UCSD-AML1 (cell line): ENCODE data around the gene ACAD11.
A peak's percentile ranks its signal among the peaks of the same experiment; 100 is the strongest.

Experiments
- DNase-seq: peaks from one replicate; lab custom pipeline; 2025; ENCODE audit not compliant: unreplicated experiment; lab: John Stamatoyannopoulos, UW

ACAD11 gene, protein sequence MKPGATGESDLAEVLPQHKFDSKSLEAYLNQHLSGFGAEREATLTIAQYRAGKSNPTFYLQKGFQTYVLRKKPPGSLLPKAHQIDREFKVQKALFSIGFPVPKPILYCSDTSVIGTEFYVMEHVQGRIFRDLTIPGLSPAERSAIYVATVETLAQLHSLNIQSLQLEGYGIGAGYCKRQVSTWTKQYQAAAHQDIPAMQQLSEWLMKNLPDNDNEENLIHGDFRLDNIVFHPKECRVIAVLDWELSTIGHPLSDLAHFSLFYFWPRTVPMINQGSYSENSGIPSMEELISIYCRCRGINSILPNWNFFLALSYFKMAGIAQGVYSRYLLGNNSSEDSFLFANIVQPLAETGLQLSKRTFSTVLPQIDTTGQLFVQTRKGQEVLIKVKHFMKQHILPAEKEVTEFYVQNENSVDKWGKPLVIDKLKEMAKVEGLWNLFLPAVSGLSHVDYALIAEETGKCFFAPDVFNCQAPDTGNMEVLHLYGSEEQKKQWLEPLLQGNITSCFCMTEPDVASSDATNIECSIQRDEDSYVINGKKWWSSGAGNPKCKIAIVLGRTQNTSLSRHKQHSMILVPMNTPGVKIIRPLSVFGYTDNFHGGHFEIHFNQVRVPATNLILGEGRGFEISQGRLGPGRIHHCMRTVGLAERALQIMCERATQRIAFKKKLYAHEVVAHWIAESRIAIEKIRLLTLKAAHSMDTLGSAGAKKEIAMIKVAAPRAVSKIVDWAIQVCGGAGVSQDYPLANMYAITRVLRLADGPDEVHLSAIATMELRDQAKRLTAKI

GRCh38 chr3:132659365-132660051 lies at the start of gene ACAD11:
Gene ACAD11 (minus strand): TSS chr3:132659809. CDS start chr3:132659751, 58 bp downstream.
- peak; percentile 76 for DNase-seq

DNA sequence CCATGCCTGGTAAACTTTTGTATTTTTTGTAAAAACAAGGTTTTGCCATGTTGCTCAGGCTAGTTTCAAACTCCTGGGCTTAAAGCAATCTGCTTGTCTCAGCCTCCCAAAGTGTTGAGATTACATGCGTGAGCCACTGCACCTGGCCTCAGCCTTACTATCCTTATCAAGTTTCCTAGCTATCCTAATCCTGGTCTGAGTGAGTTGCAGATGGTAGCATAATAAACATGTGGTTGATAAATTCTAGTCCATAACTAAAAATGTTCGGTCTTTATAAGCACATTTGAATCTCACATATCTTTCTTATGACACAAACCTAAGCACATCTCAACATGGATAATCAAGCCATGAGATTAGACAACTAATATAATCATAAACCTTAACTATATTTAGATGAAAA lies 44.1 kb upstream of the ACAD11 start:
- no peak for DNase-seq

GRCh38 chr3:132695422-132695821 lies 35.8 kb upstream of the ACAD11 start:
- no peak for DNase-seq

DNA sequence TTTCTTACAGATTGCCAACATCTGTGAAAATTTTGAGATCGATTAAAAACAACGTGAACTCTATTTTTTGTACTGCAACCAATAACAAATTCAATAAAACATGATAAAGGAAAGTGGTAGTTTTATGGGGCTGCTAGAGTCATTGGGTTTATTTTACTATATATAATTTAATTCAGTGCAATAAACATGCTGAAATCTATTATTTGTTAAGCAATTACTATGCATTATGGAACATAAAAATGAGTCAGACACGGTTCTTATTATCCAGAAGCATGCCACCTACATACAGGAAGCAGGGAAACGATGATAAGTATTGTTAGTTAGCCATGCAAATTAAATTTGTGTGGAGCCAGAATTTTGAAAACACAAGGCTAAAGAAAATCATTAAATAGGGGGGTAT lies 35.4 kb upstream of the ACAD11 start:
- DNase-seq, result no peak

DNA sequence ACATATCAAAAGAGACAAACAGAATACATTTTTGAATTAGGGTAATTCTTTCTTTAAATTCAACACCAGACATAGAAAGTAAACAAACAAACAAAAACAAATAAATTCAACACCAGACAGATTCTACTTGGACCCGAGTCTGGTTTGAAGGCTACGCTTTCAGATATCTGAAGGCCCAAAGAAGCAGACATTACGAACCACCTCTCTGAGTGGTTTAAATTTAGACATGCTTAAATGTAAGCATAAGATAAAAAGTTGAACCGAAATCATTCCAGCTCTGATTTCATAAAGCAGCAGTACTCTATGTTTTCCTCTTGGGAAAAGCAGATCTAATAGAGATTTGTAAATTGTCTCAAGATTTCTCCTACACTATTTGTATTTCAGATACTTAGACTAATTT lies 30.4 kb upstream of the ACAD11 start:
- no peak for DNase-seq

DNA sequence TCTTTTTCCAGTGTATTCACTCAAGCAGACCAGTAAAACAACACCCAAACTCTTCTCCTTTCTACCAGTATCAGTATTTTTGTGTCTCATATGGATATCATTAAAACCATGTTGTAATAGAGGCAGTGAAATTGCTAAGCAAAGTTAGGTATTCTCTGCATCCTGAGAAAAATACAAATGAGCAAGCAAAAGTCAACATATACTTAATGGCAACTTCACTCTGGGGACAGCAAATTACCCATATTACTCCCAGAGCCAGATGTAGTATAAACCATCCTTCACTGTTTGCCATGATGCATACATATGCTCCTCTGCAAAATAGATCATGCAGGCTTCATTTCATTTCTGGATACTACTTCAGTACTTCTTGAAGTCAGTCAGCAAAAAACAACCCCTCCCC lies 22.6 kb upstream of the ACAD11 start:
- DNase-seq, result no peak

DNA sequence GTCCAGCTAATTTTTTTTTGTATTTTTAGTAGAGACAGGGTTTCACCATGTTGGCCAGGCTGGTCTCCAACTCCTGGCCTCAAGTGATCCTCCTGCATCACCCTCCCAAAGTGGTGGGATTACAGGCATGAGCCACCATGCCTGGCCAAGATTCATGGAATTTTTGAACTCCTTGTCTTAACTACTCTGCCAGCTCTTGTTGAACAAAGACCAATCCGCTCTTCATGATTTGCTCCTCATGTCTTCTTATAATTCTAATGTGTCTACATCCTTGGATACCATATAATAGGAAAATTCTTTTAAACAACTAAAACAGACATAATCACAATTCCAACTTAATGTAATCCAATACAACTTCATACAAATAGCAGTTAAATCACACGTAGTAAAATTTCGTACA lies 21.8 kb upstream of the ACAD11 start:
- DNase-seq, result no peak

DNA sequence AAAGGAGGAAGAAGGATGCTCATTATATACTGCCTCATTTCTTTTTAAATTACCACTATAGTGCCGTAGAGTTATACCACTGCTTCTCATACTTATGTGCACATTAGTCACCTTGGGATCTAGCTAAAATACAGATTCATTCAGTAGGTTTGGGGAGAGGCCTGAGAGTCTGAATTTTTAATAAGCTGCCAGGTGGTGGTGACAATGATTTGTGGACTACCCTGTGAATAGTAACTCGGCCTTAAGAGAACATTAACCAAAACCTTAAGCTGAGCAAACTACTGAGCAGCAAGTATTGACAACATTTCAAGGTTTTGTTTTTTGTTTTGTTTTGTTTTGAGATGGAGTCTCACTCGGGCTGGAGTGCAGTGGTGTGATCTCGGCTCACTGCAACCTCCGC lies 20.3 kb upstream of the ACAD11 start:
- no peak for DNase-seq

- no peak for DNase-seq
Measured at GRCh38 chr3:132675408-132675807, 15.8 kb upstream of the ACAD11 start.

- no peak for DNase-seq
Measured at GRCh38 chr3:132669256-132669777, 9.7 kb upstream of the ACAD11 start.

- no peak for DNase-seq
Measured at GRCh38 chr3:132665230-132665745, 5.7 kb upstream of the ACAD11 start.

DNA sequence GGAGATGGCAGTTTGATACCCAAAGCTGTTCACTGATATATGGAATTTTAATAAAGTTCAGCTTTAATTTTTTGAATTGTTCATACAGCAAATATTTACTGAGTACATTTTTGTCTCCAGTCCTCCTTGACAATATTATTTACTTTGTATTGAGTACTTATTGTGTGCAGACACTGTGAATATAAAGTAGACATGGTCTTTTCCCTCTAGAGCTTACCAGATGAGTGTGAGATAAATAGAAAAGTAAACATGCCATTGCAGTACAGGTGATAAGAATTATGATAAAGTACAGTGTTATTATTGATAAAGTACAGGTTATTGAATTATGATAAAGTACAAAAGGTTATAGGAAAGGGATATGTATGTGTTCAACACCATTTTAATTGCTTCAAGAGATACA lies 2.6 kb upstream of the ACAD11 start:
- DNase-seq, result no peak

GRCh38 chr3:132661101-132661500 lies 1.5 kb upstream of the ACAD11 start:
- no peak for DNase-seq

- no peak for DNase-seq
Measured at GRCh38 chr3:132660811-132661070, 1.1 kb upstream of the ACAD11 start.

DNA sequence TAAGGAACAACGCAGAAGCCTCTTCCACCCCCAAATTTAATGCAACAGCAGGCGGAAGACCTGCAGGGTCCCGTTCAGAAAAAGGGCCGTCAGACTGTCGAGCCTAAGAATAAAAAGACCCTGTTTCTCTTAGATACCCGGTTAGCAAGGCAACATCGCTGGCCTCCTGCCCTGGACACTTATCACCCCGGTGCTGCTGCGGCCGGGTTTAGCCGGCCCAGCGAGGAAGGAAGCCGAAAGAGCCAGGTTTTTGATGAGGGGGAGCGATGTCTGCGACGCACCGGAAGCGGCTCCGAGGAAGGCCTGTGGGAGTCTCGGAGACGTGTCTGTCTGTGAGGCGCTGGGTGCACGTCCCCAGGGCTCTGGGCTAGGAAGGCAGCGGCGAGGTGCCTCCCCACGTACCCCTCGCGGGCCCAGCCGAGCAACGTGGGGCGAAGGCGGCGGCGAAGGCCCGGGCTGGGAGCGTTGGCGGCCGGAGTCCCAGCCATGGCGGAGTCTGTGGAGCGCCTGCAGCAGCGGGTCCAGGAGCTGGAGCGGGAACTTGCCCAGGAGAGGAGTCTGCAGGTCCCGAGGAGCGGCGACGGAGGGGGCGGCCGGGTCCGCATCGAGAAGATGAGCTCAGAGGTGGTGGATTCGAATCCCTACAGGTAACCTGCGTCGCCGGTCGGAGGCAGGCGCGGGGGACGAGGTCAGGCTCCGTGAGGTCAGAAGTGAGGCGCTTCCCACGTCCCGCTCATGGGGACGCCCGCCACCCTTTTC lies 622 bp upstream of the ACAD11 start, which contains the start of gene UBA5:
TSS of gene UBA5 (plus strand) at position 278 of the 759 bp plus-strand sequence. CDS start at position 487, 209 bp downstream.
- peak; percentile 77 for DNase-seq

- no peak for DNase-seq
Measured at GRCh38 chr3:132659000-132659364, 627 bp downstream of the ACAD11 start.

- DNase-seq, result no peak
Measured at GRCh38 chr3:132657869-132658747, 1.5 kb downstream of the ACAD11 start.

DNA sequence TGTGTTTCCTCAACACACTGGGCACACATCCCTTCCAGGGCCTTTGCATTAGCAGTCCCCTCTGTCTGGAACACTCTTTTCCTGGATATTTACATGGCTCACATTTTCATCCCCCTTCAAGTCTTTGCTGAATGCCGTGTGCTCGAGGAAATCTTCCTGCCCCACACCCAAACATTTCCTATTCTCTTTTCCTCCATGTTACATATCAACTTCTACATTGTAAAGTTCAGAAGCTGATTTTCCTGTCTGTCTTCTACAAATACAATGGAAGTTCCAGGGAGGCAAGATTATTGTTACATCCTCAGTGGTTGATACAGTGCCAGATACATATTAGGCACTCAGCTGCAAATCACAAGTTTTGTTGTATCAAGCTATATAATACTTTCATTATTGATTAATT lies 4.1 kb downstream of the ACAD11 start:
- DNase-seq, result no peak

DNA sequence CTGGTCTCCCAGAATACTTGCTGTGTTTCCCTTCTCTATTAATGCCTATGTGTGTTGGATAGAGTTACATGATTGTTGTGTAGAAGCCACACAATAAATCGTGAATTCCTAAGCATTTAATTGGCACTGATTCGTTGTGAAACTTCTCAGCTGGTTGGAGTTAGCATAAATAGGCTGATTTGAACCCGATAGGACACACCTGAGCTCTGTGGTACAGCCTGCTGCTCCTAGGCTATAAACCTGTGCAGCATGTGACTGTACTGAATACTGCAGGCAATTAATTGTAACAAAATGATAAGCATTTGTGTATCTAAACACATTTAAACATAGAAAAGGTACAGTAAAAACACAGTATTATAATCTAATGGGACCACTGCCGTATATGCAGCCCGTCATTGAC lies 4.9 kb downstream of the ACAD11 start:
- DNase-seq, result no peak

DNA sequence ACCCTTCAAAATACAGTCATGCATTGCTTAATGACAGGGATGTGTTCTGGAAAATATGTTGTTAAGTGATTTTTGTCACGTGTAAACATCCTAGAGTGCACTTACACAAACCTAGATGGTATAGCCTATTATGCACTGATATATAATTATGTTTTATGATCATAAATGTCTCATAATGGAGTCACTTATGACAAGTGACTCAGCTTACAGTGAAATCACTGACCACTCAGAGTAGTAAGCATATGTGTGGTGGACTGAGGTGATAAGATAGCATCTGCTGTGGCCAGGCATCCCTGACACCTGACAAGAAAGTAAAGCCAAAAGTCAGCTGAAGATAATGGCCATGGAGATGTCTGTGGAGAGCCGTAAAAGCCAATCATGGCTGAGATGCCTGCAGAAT lies 5.4 kb downstream of the ACAD11 start:
- DNase-seq, result no peak
